NCI-H2196 (cell line): ENCODE data around the gene MBD2.
"Not testable (repeated sequence)": the region's sequence is repeated elsewhere in the genome, so short reads cannot be mapped to it uniquely, and the experiment has no call there.

Experiments
- DNase-seq: peaks from one replicate; lab custom pipeline; 2025; ENCODE audit not compliant: unreplicated experiment; lab: John Stamatoyannopoulos, UW

The MBD2 gene

GRCh38 chr18:54238173-54238936, 13.9 kb upstream of the MBD2 start:
- DNase-seq = no peak

GRCh38 chr18:54235871-54236270, 11.4 kb upstream of the MBD2 start:
- no peak for DNase-seq

- DNase-seq = no peak
Observed at GRCh38 chr18:54233747-54234146, 9.3 kb upstream of the MBD2 start.

- no peak for DNase-seq
Observed at GRCh38 chr18:54233228-54233625, 8.8 kb upstream of the MBD2 start.

- no peak for DNase-seq
Observed at GRCh38 chr18:54232485-54233227, 8.2 kb upstream of the MBD2 start.

- DNase-seq = no peak
Observed at GRCh38 chr18:54229421-54230059, 5.1 kb upstream of the MBD2 start.

GRCh38 chr18:54228364-54228763, 3.9 kb upstream of the MBD2 start:
- no peak for DNase-seq

- peak; percentile 58 for DNase-seq
Observed at GRCh38 chr18:54223568-54224241, 764 bp downstream of the MBD2 start.

GRCh38 chr18:54222922-54223567, 1.4 kb downstream of the MBD2 start:
- peak; percentile 48 for DNase-seq

GRCh38 chr18:54220406-54220805, 4.1 kb downstream of the MBD2 start:
- no peak for DNase-seq

- DNase-seq = not testable (repeated sequence)
Observed at GRCh38 chr18:54218803-54219202, 5.7 kb downstream of the MBD2 start.

- DNase-seq = no peak
Observed at GRCh38 chr18:54218299-54218698, 6.2 kb downstream of the MBD2 start.

GRCh38 chr18:54217624-54218023, 6.8 kb downstream of the MBD2 start:
- DNase-seq = no peak

GRCh38 chr18:54215069-54215468, 9.4 kb downstream of the MBD2 start:
- DNase-seq = no peak

- no peak for DNase-seq
Observed at GRCh38 chr18:54210463-54210862, 14.0 kb downstream of the MBD2 start.

- DNase-seq = no peak
Observed at GRCh38 chr18:54209471-54210180, 14.8 kb downstream of the MBD2 start.

- DNase-seq = no peak
Observed at GRCh38 chr18:54206447-54206846, 18.0 kb downstream of the MBD2 start.

GRCh38 chr18:54205959-54206358, 18.5 kb downstream of the MBD2 start:
- DNase-seq = no peak

GRCh38 chr18:54205448-54205847, 19.0 kb downstream of the MBD2 start:
- not testable (repeated sequence) for DNase-seq

- no peak for DNase-seq
Observed at GRCh38 chr18:54204883-54205282, 19.6 kb downstream of the MBD2 start.
